HG02840 (cell line): ENCODE results near the gene ATG5.
"Not testable (repeated sequence)": the region's sequence is repeated elsewhere in the genome, so short reads cannot be mapped to it uniquely, and the experiment has no call there.

ENCODE experiments used
- ATAC-seq: cut with Tn5 transposase; IDR thresholded peaks from one replicate; pipeline ENCODE4 v1.9.1; 2021; ENCODE audit warnings: mild to moderate bottlenecking, moderate library complexity, moderate number of reproducible peaks; ENCODE audit not compliant: unreplicated experiment, low FRiP score

Gene ATG5

GRCh38 chr6:106161893-106162292 lies 163.7 kb downstream of the ATG5 start:
- no peak for ATAC-seq

- no peak for ATAC-seq
These were observed 164.2 kb downstream of the ATG5 start for GRCh38 chr6:106161311-106161874.

GRCh38 chr6:106160189-106160588 lies 165.4 kb downstream of the ATG5 start:
- ATAC-seq, result no peak

DNA sequence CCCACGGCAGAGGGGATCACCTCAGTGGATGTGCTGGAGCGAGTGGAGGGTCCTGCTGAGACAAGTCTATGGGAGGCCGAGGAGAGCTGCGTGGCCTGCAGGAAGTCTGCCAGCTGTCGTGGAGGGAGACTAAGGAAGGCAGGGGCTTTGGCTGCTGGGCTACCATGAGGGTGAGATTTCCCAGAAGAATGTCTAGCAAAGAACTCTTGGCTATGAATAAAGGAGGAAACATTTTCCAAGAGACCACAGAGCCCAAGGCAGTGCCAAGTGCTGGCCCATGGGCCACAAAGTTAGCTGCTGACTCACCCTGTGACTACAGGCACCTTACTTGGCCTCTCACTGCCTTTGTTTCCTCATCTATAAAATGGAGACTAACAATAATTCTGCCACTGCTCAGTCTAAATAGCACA lies 166.0 kb downstream of the ATG5 start:
- ATAC-seq, result no peak

GRCh38 chr6:106158816-106159215 lies 166.7 kb downstream of the ATG5 start:
- ATAC-seq, result no peak

GRCh38 chr6:106156863-106157262 lies 168.7 kb downstream of the ATG5 start:
- ATAC-seq, result no peak

DNA sequence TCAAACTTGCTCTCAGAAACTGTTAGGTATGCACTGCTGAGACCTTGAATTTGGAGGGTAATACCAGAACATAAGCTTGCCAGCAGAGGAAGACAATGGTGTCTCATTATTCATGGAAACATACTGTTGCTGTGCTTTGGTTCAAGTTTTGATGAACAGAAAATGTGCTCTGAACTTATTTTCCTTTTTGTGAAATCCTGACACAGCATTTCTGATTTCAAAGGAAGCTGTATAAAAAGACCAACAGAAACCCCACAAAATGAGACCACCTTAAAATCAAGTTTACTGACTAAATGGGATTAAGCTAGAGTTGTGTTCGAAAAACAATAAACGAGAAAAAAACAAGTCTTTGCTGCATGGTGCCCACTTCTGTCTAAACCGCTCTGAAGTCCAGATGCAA lies 169.1 kb downstream of the ATG5 start:
- no peak for ATAC-seq

DNA sequence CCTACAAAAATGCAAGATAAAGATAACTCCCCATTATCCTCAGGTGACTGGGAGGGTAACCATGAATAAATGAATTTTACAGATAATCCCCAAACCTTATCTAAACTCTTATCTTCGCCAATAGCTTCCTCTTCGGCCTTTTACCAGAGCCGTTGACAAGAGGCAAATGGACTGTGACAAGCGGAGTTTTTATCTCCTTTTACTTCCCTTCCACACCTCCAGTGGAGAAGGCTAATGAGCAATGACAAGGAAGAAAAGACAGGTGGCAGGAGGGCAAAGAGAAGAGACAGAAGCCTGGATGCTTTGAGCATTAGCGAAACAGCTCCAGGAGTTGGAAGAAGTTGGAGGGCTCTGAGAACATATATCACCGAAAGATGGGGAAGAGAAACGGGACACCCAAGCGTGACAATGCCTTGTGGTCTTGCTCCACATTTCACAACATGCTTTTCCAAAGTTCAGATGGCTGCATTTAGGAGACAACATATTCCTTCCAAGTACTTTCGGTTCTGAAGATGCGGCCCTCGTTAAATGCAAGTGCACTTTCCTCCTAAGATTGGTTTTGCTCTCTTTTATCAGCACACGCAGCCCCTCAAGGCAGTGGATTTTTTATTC lies 170.2 kb downstream of the ATG5 start:
- ATAC-seq, result no peak

DNA sequence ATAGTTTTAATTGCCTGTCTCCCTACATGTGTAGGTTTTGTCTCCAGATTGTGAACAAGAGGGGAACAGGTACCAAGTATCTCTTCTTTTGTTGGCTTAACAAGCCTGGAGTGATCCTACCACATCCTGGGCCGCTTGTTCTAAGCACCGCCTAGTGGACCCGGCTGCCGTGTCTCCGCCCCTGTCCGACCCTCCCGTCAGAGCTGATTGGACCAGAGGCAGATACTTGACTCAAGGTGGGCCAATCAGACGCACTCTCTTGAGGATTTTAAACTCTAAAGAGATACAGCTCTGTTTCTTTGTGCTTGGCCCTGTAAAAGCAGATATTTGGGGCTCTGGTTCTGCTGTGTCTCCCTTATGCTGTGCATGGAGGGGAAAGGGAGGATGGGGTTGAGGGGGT lies 171.2 kb downstream of the ATG5 start:
- no peak for ATAC-seq

DNA sequence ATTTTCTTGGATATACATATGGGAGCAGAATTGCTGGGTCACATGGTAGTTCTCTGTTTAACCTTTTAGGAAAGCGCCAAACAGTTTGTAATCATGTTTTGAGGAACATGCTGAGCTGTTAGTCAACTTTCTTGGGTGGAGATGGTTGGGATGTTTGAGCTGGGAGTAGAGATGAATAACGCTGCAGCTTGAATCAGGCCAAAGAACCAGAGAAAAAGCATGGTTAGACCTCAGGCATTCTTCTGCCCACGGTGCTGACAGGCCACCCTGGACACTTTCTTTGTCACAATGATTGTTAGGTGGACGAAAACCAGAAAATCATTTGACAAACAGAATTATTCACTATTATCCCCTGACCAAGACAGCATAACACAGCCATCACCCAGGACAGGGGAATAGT lies 172.6 kb downstream of the ATG5 start:
- ATAC-seq, result no peak

DNA sequence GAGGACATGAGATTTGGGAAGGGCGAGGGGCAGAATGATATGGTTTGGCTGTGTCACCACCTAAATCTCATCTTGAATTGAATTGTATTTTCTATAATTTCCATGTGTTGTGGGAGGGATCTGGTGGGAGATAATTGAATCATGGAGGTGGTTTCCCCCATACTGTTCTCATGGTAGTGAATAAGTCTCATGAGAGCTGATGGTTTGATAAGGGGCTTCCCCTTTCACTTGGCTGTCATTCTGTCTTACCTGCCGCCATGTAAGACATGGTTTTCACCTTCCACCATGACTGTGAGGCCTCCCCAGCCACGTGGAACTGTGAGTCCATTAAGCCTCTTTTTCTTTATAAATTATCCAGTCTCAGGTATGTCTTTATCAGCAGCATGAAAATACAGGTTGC lies 173.1 kb downstream of the ATG5 start:
- not testable (repeated sequence) for ATAC-seq

- ATAC-seq, result no peak
These were observed 176.0 kb downstream of the ATG5 start for GRCh38 chr6:106149472-106150069.

DNA sequence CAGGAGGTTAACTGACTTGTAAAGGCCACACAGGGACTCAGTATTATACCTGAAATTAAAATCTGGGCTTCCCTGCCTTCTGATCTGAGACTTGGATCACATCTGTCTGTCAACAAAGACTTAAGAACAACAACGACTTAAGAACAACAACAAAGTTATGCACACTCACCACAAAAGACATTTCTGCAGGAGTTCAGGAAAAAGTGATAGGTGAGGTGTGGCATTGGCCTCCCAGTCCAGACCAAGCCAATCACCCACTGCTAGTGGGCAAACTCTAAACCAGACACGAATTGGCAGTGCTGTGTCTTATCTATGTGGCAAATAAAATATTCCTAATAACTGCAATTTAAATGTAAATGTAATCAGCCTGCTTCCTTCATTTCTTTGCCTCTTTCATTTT lies 178.1 kb downstream of the ATG5 start:
- ATAC-seq, result no peak

- ATAC-seq, result no peak
These were observed 178.7 kb downstream of the ATG5 start for GRCh38 chr6:106146852-106147351.

- ATAC-seq, result peak; percentile 38
These were observed 179.8 kb downstream of the ATG5 start for GRCh38 chr6:106145741-106146227.

- ATAC-seq, result no peak
These were observed 180.4 kb downstream of the ATG5 start for GRCh38 chr6:106145144-106145543.

DNA sequence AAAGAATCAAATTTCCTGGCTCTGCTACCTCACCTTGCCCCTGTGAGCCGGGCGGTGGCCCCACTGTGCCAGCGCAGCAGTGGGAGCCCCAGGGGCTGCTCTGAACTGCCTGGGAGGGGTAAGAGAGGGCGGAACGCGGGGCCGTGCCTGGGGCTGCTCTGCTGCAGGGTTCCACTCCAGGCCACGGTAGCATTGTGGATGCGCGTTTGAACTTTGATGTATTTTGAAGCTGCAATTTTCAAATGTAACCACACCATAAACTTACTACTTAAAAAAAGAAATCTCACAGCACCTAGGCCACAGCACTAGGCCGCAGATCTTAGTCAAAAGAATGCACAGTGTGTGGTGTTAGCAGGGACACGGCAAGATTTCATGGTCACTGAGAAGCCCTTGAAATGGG lies 181.9 kb downstream of the ATG5 start:
- ATAC-seq, result no peak

GRCh38 chr6:106142876-106143431 lies 182.6 kb downstream of the ATG5 start:
- ATAC-seq, result no peak

DNA sequence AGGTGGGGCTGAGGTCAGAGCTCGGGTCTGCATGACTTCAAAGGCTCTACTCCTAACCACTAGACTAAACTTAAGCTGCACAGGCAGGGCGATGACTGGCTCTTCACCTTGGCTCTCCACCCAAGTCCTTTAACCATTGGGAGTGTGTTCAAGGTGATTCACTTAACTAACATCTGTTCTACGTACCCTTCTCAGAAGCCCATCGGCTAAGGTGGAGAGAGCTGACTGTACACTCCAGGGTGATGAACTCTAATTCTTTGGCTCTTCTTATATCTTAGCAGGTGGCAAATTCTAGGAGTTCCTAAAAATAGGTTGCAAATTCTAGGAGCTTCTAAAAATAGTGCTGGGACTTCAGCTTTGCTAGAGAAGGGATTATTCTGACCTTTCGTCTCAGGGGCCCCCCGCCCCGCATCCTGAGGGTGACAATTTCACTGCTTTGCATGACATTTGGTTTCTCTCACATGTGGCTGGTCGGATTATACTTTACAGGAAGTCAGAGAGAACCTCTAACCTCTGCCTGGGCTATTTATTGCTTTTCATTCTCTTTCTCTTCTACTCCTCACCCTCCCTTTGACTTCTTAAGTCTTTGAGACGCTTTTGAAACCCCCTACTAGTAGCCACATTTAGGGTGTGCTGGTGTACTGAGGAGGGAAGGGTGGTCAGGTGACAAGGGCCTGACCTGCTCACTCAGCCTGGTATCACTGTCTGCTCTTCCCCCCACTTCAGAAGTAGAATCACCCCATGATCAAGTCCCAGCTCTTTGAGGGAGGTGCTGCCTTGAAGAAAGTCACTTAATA lies 183.9 kb downstream of the ATG5 start:
- peak; percentile 81 for ATAC-seq

GRCh38 chr6:106138151-106138550 lies 187.4 kb downstream of the ATG5 start:
- ATAC-seq, result no peak

- ATAC-seq, result no peak
These were observed 188.7 kb downstream of the ATG5 start for GRCh38 chr6:106136845-106137244.
